ENCODE results near the gene PROC.
"Not testable (repeated sequence)": the region's sequence is repeated elsewhere in the genome, so short reads cannot be mapped to it uniquely, and the experiment has no call there.

DNA sequence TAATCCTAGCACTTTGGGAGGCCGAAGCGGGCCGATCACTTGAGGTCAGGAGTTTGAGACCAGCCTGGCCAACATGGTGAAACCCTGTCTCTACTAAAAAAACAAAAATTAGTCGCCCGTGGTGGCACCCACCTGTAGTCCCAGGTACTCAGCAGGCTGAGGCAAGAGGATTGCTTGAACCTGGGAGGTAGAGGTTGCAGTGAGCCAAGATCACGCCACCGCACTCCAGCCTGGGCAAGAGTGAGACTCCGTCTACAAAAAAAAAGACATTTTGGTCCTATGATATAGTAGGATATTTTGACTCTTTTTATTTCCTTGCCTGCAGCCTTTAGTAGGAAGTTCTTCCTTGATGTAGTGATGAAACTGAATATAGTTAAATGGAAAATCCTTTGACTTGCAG is 8.5 kb upstream of the PROC start:
- not testable (repeated sequence) for TF ChIP-seq POLR2A (IDR thresholded peaks at IDR 0.05); POLR2AphosphoS5 (IDR thresholded peaks at IDR 0.05; ENCODE audit: insufficient read depth in 1 of 2, low read depth in 1 of 2)
- TF ChIP-seq, protein P1, sequence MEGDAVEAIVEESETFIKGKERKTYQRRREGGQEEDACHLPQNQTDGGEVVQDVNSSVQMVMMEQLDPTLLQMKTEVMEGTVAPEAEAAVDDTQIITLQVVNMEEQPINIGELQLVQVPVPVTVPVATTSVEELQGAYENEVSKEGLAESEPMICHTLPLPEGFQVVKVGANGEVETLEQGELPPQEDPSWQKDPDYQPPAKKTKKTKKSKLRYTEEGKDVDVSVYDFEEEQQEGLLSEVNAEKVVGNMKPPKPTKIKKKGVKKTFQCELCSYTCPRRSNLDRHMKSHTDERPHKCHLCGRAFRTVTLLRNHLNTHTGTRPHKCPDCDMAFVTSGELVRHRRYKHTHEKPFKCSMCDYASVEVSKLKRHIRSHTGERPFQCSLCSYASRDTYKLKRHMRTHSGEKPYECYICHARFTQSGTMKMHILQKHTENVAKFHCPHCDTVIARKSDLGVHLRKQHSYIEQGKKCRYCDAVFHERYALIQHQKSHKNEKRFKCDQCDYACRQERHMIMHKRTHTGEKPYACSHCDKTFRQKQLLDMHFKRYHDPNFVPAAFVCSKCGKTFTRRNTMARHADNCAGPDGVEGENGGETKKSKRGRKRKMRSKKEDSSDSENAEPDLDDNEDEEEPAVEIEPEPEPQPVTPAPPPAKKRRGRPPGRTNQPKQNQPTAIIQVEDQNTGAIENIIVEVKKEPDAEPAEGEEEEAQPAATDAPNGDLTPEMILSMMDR (IDR thresholded peaks at IDR 0.05): not testable (repeated sequence)

Measured in vagina (tissue), 2 donors.